Measurements from ENCODE around the gene DYDC1.
"Not testable (repeated sequence)": the region's sequence is repeated elsewhere in the genome, so short reads cannot be mapped to it uniquely, and the experiment has no call there.

Gene DYDC1

GRCh38 chr10:80365510-80365909, 9.0 kb upstream of the DYDC1 start:
- H3K27ac ChIP-seq, result no peak overlapping the region
- TF ChIP-seq CTCF (conservative IDR thresholded peaks at IDR 0.05), result no peak

GRCh38 chr10:80359644-80360043, 3.1 kb upstream of the DYDC1 start:
- H3K27ac ChIP-seq, result no peak overlapping the region
- TF ChIP-seq CTCF (conservative IDR thresholded peaks at IDR 0.05), result no peak

GRCh38 chr10:80358925-80359324, 2.4 kb upstream of the DYDC1 start:
- not testable (repeated sequence) for H3K27ac ChIP-seq

- TF ChIP-seq CTCF (conservative IDR thresholded peaks at IDR 0.05), result no peak
- H3K27ac ChIP-seq, result no peak overlapping the region
These were observed 1.2 kb upstream of the DYDC1 start for GRCh38 chr10:80357851-80358125.

- H3K27ac ChIP-seq, result no peak overlapping the region
- no peak for TF ChIP-seq CTCF (conservative IDR thresholded peaks at IDR 0.05)
These were observed 665 bp upstream of the DYDC1 start for GRCh38 chr10:80356989-80357850.

- H3K27ac ChIP-seq, result no peak overlapping the region
- TF ChIP-seq CTCF (conservative IDR thresholded peaks at IDR 0.05), result no peak
These were observed 5.3 kb downstream of the DYDC1 start for GRCh38 chr10:80351220-80351619.

GRCh38 chr10:80350251-80350650, 6.3 kb downstream of the DYDC1 start:
- TF ChIP-seq CTCF (conservative IDR thresholded peaks at IDR 0.05), result no peak
- H3K27ac ChIP-seq, result no peak overlapping the region

GRCh38 chr10:80344912-80345311, 11.6 kb downstream of the DYDC1 start:
- no peak overlapping the region for H3K27ac ChIP-seq
- no peak for TF ChIP-seq CTCF (conservative IDR thresholded peaks at IDR 0.05)

All from VCaP (cell line).